HL-60/S4 (cell line): Measurements from ENCODE around the gene MAPK12.

Experiments used
- in situ Hi-C: fragments of 300-500 bp; cut with MboI; formaldehyde crosslinking; loops from 2 replicates; pipeline ENCODE4 v1.14.3; 2022; ENCODE audit warnings: low sequenced_read_pairs

Gene MAPK12

DNA sequence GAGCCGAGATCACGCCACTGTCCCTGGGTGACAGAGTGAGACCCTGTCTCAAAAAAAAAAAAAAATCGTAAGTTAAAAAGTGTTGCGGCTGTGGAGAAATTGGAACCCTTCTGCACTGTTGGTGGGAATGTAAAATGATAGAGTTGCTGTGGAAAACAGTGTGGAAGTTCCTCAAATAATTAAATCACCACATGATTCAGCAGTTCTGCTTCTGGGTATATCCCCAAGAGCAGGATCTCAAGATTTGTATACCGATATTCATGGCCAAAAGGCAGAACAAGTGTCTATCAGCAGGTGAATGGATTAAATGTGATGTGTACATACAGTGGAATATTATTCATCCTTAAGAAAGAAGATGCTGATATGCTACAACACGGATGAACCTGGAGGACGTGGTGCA lies 56.9 kb downstream of the MAPK12 start:
- in situ Hi-C loops, result loop anchor here (25.0 kb wide), 2 partner anchors 267 to 442 kb away; no protein-coding TSS in a partner anchor

GRCh38 chr22:50203288-50203687 lies 58.2 kb downstream of the MAPK12 start:
- in situ Hi-C loops, result loop anchor here (25.0 kb wide), 2 partner anchors 266 to 441 kb away; no protein-coding TSS in a partner anchor
